Liver (tissue), 9 donors: Measurements from ENCODE around the gene BAHCC1. TPM values are rescaled to one million over a fixed set of nuclear protein-coding genes. Genes with fewer than 3 reads are reported as not detected.

Experiments
- DNase-seq: peaks from one replicate; pipeline ENCODE4 v3.0.0-alpha.2; 2017; ENCODE audit warnings: low spot score
- H3K27ac ChIP-seq, 2 donors: one replicate each; pipeline ENCODE4 v1.7.0; 2013; ENCODE audit warnings: inconsistent platforms in 2 of 2, low read length in 2 of 2, control low read depth in 1 of 2, low read depth in 1 of 2, mild to moderate bottlenecking in 1 of 2
- H3K27me3 ChIP-seq, 4 donors: one replicate each; pipeline versions ENCODE4 v1.6.1 to v1.7.0; 2013; ENCODE audit warnings: low read length in 3 of 4, inconsistent platforms in 1 of 4, mild to moderate bottlenecking in 1 of 4, moderate library complexity in 1 of 4; ENCODE audit not compliant: control insufficient read depth in 4 of 4, insufficient read depth in 4 of 4
- H3K36me3 ChIP-seq, 4 donors: one replicate each; pipeline versions ENCODE4 v1.6.1 to v1.7.0; 2013; ENCODE audit warnings: low read length in 3 of 4, mild to moderate bottlenecking in 3 of 4, low read depth in 1 of 4, moderate library complexity in 1 of 4; ENCODE audit not compliant: control insufficient read depth in 4 of 4, insufficient read depth in 3 of 4
- H3K4me1 ChIP-seq, 4 donors: one replicate each; pipeline versions ENCODE4 v1.6.1 to v1.7.0; 2013; ENCODE audit warnings: low read length in 3 of 4, mild to moderate bottlenecking in 3 of 4, moderate library complexity in 1 of 4; ENCODE audit not compliant: control insufficient read depth in 4 of 4, insufficient read depth in 4 of 4
- H3K4me3 ChIP-seq, 3 donors: one replicate each; pipeline versions ENCODE4 v1.6.1 to v1.7.0; 2013; ENCODE audit warnings: low read length in 3 of 3, control low read depth in 1 of 3, low read depth in 1 of 3, mild to moderate bottlenecking in 1 of 3
- H3K9ac ChIP-seq, 2 donors: one replicate each; pipeline ENCODE4 v1.7.0; 2013; ENCODE audit warnings: low read length in 2 of 2, mild to moderate bottlenecking in 2 of 2, moderate library complexity in 2 of 2, control low read depth in 1 of 2, low read depth in 1 of 2
- H3K9me3 ChIP-seq, 4 donors: one replicate each; pipeline versions ENCODE4 v1.6.1 to v1.7.0; 2013; ENCODE audit warnings: low read length in 3 of 4; ENCODE audit not compliant: control insufficient read depth in 4 of 4
- ATF3 ChIP-seq: IDR thresholded peaks from 2 replicates; pipeline ENCODE4 v1.6.1; 2016; ENCODE audit warnings: antibody characterized with exemption
- EGR1 ChIP-seq, 2 donors: IDR thresholded peaks; 2 replicates each; pipeline ENCODE4 v1.6.1; 2016 to 2018; ENCODE audit warnings: antibody characterized with exemption in 2 of 2, low read depth in 2 of 2
- FOXA1 ChIP-seq: IDR thresholded peaks from 2 replicates; pipeline ENCODE4 v1.6.1; 2016; ENCODE audit warnings: antibody characterized with exemption
- FOXA2 ChIP-seq: IDR thresholded peaks from 2 replicates; pipeline ENCODE4 v1.6.1; 2016; ENCODE audit warnings: antibody characterized with exemption
- GABPA ChIP-seq, 2 donors: IDR thresholded peaks in 1 of 2; conservative IDR thresholded peaks in 1 of 2; 2 replicates each; pipeline ENCODE4 v1.6.1; 2016; ENCODE audit warnings: antibody characterized with exemption in 2 of 2, mild to moderate bottlenecking in 1 of 2, moderate library complexity in 1 of 2
- HNF4A ChIP-seq, 2 donors: conservative IDR thresholded peaks; 2 replicates each; pipeline ENCODE4 v1.6.1; 2016; ENCODE audit warnings: antibody characterized with exemption in 2 of 2, mild to moderate bottlenecking in 2 of 2
- HNF4G ChIP-seq: IDR thresholded peaks from 2 replicates; pipeline ENCODE4 v1.6.1; 2016; ENCODE audit warnings: antibody characterized with exemption
- JUND ChIP-seq, 2 donors: IDR thresholded peaks; 2 replicates each; pipeline ENCODE4 v1.6.1; 2016; ENCODE audit warnings: antibody characterized with exemption in 2 of 2
- NR2F2 ChIP-seq: IDR thresholded peaks from 2 replicates; pipeline ENCODE4 v1.6.1; 2016; ENCODE audit warnings: antibody characterized with exemption
- RAD21 ChIP-seq, 2 donors: IDR thresholded peaks; 2 replicates each; pipeline ENCODE4 v1.6.1; 2016; ENCODE audit warnings: antibody characterized with exemption in 2 of 2, mild to moderate bottlenecking in 2 of 2
- REST ChIP-seq: IDR thresholded peaks from 2 replicates; pipeline ENCODE4 v1.6.1; 2016; ENCODE audit warnings: antibody characterized with exemption, mild to moderate bottlenecking
- RXRA ChIP-seq, 2 donors: IDR thresholded peaks; 2 replicates each; pipeline ENCODE4 v1.6.1; 2017 to 2018; ENCODE audit warnings: antibody characterized with exemption in 2 of 2, mild to moderate bottlenecking in 1 of 2
- SP1 ChIP-seq: IDR thresholded peaks from 2 replicates; pipeline ENCODE4 v1.6.1; 2018; ENCODE audit warnings: antibody characterized with exemption, mild to moderate bottlenecking
- TAF1 ChIP-seq: conservative IDR thresholded peaks from 2 replicates; pipeline ENCODE4 v1.6.1; 2016; ENCODE audit warnings: antibody characterized with exemption, mild to moderate bottlenecking
- YY1 ChIP-seq: IDR thresholded peaks from 2 replicates; pipeline ENCODE4 v1.6.1; 2016; ENCODE audit warnings: antibody characterized with exemption, mild to moderate bottlenecking
- ZBTB33 ChIP-seq: IDR thresholded peaks from 2 replicates; pipeline ENCODE4 v1.6.1; 2016; ENCODE audit warnings: antibody characterized with exemption
- WGBS: extraction: QIAGEN DNeasy Blood & Tissue Kit; methylation state at CpG from one replicate; pipeline ENCODE4 v1.1.7; 2013; 5-methylcytosine and 5-hydroxymethylcytosine counted together
- polyA plus RNA-seq, 2 donors: library from polyadenylated mRNA; stranded (reverse) in 1 of 2; unstranded in 1 of 2; fragments of 200-250 nt in 1 of 2; fragments of >200 nt in 1 of 2; fragmentation: Nextera tagmentation in 1 of 2; extraction: Ambion mirVana in 1 of 2; gene quantifications; one replicate each; pipeline versions ENCODE4 v1.2.1 to v1.2.3, GENCODE V29; 2013 to 2015
- total RNA-seq, 2 donors: library from RNA; depleted of rRNA; stranded (reverse); fragments of >200 nt; gene quantifications; one replicate each; pipeline ENCODE4 v1.2.3, GENCODE V29; 2014
- TF ChIP-seq, protein P1 (sequence below): fragments of 150-350 bp; IDR thresholded peaks from 2 replicates; pipeline ENCODE4 v1.5.1; 2017; ENCODE audit warnings: improper control_type of control experiment, low read depth, low read length; ENCODE audit not compliant: missing input control
- donor health status: healthy.
- donor health status: healthy.
- donor health status: healthy.
- donor health status: healthy.
- donor health status: healthy.

Gene BAHCC1
- total and polyA plus RNA-seq, 4 donors, result 0.76 to 3.9 (median 2.5) TPM

GRCh38 chr17:81461607-81462500 is 66.6 kb downstream of the BAHCC1 start:
- DNase-seq, result no peak
- TF ChIP-seq RAD21 (IDR thresholded peaks at IDR 0.05), result no peak
- TF ChIP-seq YY1, result no peak
- TF ChIP-seq ATF3, result no peak
- TF ChIP-seq JUND (IDR thresholded peaks at IDR 0.05), result no peak
- TF ChIP-seq GABPA (IDR thresholded peaks at IDR 0.05 in 1 of 2, conservative IDR thresholded peaks at IDR 0.05 in 1 of 2), result no peak
- no peak for TF ChIP-seq EGR1 (IDR thresholded peaks at IDR 0.05; ENCODE audit: low read depth in 2 of 2)
- no peak for TF ChIP-seq HNF4A (conservative IDR thresholded peaks at IDR 0.05)
- TF ChIP-seq REST, result no peak
- TF ChIP-seq ZBTB33, result no peak
- TF ChIP-seq FOXA2, result no peak
- TF ChIP-seq NR2F2, result no peak
- no peak for TF ChIP-seq SP1
- TF ChIP-seq HNF4G, result no peak
- TF ChIP-seq TAF1, result no peak
- TF ChIP-seq, protein P1, sequence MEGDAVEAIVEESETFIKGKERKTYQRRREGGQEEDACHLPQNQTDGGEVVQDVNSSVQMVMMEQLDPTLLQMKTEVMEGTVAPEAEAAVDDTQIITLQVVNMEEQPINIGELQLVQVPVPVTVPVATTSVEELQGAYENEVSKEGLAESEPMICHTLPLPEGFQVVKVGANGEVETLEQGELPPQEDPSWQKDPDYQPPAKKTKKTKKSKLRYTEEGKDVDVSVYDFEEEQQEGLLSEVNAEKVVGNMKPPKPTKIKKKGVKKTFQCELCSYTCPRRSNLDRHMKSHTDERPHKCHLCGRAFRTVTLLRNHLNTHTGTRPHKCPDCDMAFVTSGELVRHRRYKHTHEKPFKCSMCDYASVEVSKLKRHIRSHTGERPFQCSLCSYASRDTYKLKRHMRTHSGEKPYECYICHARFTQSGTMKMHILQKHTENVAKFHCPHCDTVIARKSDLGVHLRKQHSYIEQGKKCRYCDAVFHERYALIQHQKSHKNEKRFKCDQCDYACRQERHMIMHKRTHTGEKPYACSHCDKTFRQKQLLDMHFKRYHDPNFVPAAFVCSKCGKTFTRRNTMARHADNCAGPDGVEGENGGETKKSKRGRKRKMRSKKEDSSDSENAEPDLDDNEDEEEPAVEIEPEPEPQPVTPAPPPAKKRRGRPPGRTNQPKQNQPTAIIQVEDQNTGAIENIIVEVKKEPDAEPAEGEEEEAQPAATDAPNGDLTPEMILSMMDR, result no peak
- no peak for TF ChIP-seq FOXA1
- TF ChIP-seq RXRA (IDR thresholded peaks at IDR 0.05), result no peak
- H3K27ac ChIP-seq, result no peak overlapping the region

More at GRCh38 chr17:81461607-81462500, 66.6 kb downstream of the BAHCC1 start:
- Histone ChIP-seq H3K36me3 (peaks cover 0 to 12% (median 3%) of the 10 kb centered on the region in 4 donors), H3K9me3 (no peaks in the 10 kb centered on the region), H3K4me1 (no peaks in the 10 kb centered on the region), H3K4me3 (no peak overlapping the region), H3K27me3 (no peaks in the 10 kb centered on the region), H3K9ac (no peak overlapping the region)
- WGBS, result 95% methylated on average over 50 of the region's 50 CpGs
